Spleen (tissue), 7 donors: Measurements from ENCODE around the gene SEMA7A.

Experiments
- POLR2A ChIP-seq, 3 donors: fragments of 450-650 bp; IDR thresholded peaks; one replicate each; pipeline ENCODE4 v1.5.1; 2017; ENCODE audit warnings: antibody characterized with exemption in 3 of 3, mild to moderate bottlenecking in 1 of 3
- POLR2AphosphoS5 ChIP-seq, 3 donors: sonication (generic); formaldehyde crosslinking; IDR thresholded peaks; one replicate each; pipeline ENCODE4 v1.5.1; 2017; ENCODE audit warnings: antibody characterized with exemption in 3 of 3
- TF ChIP-seq, protein P1 (sequence below), 11 experiments: fragments of 200-600 bp in 7 of 11; fragments of 450-650 bp in 4 of 11; sonication (generic) in 4 of 11; IDR thresholded peaks in 8 of 11; conservative IDR thresholded peaks in 3 of 11; 1 replicate in 7 of 11; 2 replicates in 4 of 11; pipeline versions ENCODE4 v1.4.0 to v1.8.0; 2016 to 2021; ENCODE audit warnings: antibody characterized with exemption in 11 of 11, inconsistent platforms in 4 of 11, mild to moderate bottlenecking in 1 of 11
- donor health status: DM: no; HTN: no; CAD: no; lungs with moderate emphysema.
- donor health status: DM: no; HTN: no; CAD: no.
- donor health status: DM: no; HTN: no; CAD: no.

DNA sequence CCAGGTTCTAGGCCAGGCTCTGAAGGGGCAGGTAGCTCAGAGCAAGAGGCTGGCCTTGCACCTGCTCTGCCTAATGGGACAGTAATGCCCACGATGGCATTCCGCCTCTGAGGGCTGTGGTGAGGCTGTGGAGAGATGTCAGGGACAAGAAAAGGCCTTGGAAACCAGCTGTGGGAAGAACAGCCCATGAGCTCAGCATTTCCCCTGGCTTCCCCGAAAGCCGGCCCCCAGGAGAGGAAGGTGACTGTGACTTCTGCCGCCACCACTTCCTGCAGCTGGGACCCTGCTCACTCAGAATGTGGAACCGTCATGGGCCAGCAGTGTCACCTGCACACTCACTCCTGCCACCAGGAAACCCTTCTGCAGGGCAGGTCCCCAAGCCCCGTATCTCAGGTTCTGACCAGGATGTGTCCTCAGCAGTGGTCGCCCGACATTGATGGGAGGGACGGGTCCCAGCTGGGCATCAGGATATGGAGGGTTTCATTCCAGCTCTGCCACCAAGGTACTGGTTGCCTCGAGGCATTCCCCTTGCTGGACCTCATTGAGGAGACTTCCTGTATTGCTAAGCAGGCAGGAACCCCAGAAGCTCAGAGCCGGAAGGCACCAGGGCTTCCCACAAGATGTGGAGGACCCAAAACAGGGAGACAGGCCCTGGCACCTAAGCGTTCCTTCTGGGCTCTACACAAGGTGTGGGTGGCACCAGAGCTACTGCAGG is 30.7 kb downstream of the SEMA7A start:
- TF ChIP-seq POLR2A (IDR thresholded peaks at IDR 0.05), result peak in 1 of 3 donors; percentile 11
- TF ChIP-seq, protein P1, sequence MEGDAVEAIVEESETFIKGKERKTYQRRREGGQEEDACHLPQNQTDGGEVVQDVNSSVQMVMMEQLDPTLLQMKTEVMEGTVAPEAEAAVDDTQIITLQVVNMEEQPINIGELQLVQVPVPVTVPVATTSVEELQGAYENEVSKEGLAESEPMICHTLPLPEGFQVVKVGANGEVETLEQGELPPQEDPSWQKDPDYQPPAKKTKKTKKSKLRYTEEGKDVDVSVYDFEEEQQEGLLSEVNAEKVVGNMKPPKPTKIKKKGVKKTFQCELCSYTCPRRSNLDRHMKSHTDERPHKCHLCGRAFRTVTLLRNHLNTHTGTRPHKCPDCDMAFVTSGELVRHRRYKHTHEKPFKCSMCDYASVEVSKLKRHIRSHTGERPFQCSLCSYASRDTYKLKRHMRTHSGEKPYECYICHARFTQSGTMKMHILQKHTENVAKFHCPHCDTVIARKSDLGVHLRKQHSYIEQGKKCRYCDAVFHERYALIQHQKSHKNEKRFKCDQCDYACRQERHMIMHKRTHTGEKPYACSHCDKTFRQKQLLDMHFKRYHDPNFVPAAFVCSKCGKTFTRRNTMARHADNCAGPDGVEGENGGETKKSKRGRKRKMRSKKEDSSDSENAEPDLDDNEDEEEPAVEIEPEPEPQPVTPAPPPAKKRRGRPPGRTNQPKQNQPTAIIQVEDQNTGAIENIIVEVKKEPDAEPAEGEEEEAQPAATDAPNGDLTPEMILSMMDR (IDR thresholded peaks at IDR 0.05 in 8 of 11, conservative IDR thresholded peaks at IDR 0.05 in 3 of 11), result peak in 6 of 11 experiments; percentile 17 to 33 (median 26)
- TF ChIP-seq POLR2AphosphoS5 (IDR thresholded peaks at IDR 0.05), result peak; percentile 85 to 96 (median 95)
